NK-92 (cell line): ENCODE measurements around the gene RNF11.
"Not testable (repeated sequence)": the region's sequence is repeated elsewhere in the genome, so short reads cannot be mapped to it uniquely, and the experiment has no call there.

Experiments
- DNase-seq: peaks from one replicate; lab custom pipeline; 2025; ENCODE audit not compliant: unreplicated experiment; lab: John Stamatoyannopoulos, UW

RNF11 gene

GRCh38 chr1:51235673-51236530 lies at the start of gene RNF11:
Gene RNF11 (plus strand): TSS chr1:51236273. CDS start chr1:51236757, 484 bp downstream.
- DNase-seq, result peak; percentile 31

- DNase-seq, result no peak
Observed at GRCh38 chr1:51188230-51188629, 47.8 kb upstream of the RNF11 start.

GRCh38 chr1:51189421-51190073 lies 46.5 kb upstream of the RNF11 start:
- no peak for DNase-seq

GRCh38 chr1:51190961-51191360 lies 45.1 kb upstream of the RNF11 start:
- DNase-seq, result no peak

GRCh38 chr1:51192213-51192843 lies 43.7 kb upstream of the RNF11 start:
- DNase-seq, result no peak

GRCh38 chr1:51193564-51193963 lies 42.5 kb upstream of the RNF11 start:
- DNase-seq, result no peak

GRCh38 chr1:51203121-51203873 lies 32.8 kb upstream of the RNF11 start:
- DNase-seq, result no peak

- DNase-seq, result no peak
Observed at GRCh38 chr1:51203874-51204245, 32.2 kb upstream of the RNF11 start.

GRCh38 chr1:51210055-51210454 lies 26.0 kb upstream of the RNF11 start:
- DNase-seq, result no peak

GRCh38 chr1:51210676-51211075 lies 25.4 kb upstream of the RNF11 start:
- DNase-seq, result no peak

GRCh38 chr1:51214615-51215131 lies 21.4 kb upstream of the RNF11 start:
- no peak for DNase-seq

- no peak for DNase-seq
Observed at GRCh38 chr1:51215169-51215568, 20.9 kb upstream of the RNF11 start.

GRCh38 chr1:51216631-51217030 lies 19.4 kb upstream of the RNF11 start:
- no peak for DNase-seq

GRCh38 chr1:51217101-51217500 lies 19.0 kb upstream of the RNF11 start:
- no peak for DNase-seq

GRCh38 chr1:51218570-51218969 lies 17.5 kb upstream of the RNF11 start:
- no peak for DNase-seq

GRCh38 chr1:51219022-51219421 lies 17.1 kb upstream of the RNF11 start:
- DNase-seq, result no peak

- not testable (repeated sequence) for DNase-seq
Observed at GRCh38 chr1:51221529-51221928, 14.5 kb upstream of the RNF11 start.

- no peak for DNase-seq
Observed at GRCh38 chr1:51222136-51222787, 13.8 kb upstream of the RNF11 start.

GRCh38 chr1:51222809-51223208 lies 13.3 kb upstream of the RNF11 start:
- DNase-seq, result no peak

- DNase-seq, result no peak
Observed at GRCh38 chr1:51224255-51224654, 11.8 kb upstream of the RNF11 start.
